Measurements from ENCODE around the gene ZBTB45. TPM values are rescaled to one million over a fixed set of nuclear protein-coding genes. Genes with fewer than 3 reads are reported as not detected.

ZBTB45 gene
- total and polyA plus RNA-seq, 9 of the 15 experiments (the other 6 are each of a cell fraction or from before 2014, with no cell fraction given), result 0.08 to 16.1 (median 1.8) TPM

DNA sequence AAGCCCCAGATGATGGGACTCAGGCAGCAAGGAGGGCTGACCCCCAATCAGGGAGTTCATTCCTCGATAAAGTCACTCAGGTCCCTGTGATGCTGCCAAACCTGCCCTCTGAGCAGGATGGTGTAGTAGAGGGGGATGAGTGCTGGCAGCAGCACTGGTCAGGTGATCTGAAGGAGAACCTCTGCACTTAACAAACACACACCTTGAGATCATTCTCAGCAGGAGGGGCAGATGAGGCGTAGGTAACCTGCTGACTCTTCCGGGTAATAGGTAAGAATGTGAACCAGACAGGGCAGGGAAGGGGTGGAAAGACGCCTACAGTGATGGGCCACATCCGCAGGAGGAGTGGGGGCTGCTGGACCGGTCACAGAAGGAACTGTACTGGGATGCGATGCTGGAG lies 40.3 kb downstream of the ZBTB45 start:
- no peak for FAIRE-seq
- no peak for TF ChIP-seq BCL6 (CRISPR knock-in tag; IDR thresholded peaks at IDR 0.05)
- TF ChIP-seq ZNF212 (CRISPR knock-in tag; IDR thresholded peaks at IDR 0.05), result no peak
- no peak for TF ChIP-seq ZNF586 (CRISPR knock-in tag; conservative IDR thresholded peaks at IDR 0.05)
- TF ChIP-seq, protein P1, sequence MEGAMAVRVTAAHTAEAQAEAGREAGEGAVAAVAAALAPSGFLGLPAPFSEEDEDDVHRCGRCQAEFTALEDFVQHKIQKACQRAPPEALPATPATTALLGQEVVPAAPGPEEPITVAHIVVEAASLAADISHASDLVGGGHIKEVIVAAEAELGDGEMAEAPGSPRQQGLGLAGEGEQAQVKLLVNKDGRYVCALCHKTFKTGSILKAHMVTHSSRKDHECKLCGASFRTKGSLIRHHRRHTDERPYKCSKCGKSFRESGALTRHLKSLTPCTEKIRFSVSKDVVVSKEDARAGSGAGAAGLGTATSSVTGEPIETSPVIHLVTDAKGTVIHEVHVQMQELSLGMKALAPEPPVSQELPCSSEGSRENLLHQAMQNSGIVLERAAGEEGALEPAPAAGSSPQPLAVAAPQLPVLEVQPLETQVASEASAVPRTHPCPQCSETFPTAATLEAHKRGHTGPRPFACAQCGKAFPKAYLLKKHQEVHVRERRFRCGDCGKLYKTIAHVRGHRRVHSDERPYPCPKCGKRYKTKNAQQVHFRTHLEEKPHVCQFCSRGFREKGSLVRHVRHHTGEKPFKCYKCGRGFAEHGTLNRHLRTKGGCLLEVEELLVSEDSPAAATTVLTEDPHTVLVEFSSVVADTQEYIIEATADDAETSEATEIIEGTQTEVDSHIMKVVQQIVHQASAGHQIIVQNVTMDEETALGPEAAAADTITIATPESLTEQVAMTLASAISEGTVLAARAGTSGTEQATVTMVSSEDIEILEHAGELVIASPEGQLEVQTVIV (CRISPR knock-in tag; IDR thresholded peaks at IDR 0.05; ENCODE audit: borderline replicate concordance), result no peak
- no peak for TF ChIP-seq CBX1 (IDR thresholded peaks at IDR 0.05; ENCODE audit: low read depth)
- TF ChIP-seq GTF2E2 (tag; IDR thresholded peaks at IDR 0.05), result no peak
- TF ChIP-seq NEUROD1 (IDR thresholded peaks at IDR 0.05; ENCODE audit: borderline replicate concordance, low read depth, low read length, partially characterized antibody), result no peak
- TF ChIP-seq, protein P2, sequence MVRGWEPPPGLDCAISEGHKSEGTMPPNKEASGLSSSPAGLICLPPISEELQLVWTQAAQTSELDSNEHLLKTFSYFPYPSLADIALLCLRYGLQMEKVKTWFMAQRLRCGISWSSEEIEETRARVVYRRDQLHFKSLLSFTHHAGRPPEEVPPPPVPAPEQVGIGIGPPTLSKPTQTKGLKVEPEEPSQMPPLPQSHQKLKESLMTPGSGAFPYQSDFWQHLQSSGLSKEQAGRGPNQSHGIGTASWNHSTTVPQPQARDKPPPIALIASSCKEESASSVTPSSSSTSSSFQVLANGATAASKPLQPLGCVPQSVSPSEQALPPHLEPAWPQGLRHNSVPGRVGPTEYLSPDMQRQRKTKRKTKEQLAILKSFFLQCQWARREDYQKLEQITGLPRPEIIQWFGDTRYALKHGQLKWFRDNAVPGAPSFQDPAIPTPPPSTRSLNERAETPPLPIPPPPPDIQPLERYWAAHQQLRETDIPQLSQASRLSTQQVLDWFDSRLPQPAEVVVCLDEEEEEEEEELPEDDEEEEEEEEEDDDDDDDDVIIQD (CRISPR knock-in tag; IDR thresholded peaks at IDR 0.05), result no peak
- TF ChIP-seq MEF2A (IDR thresholded peaks at IDR 0.05; ENCODE audit: control insufficient read depth, low read depth, low read length), result no peak
- no peak for TF ChIP-seq SMAD1 (IDR thresholded peaks at IDR 0.05; ENCODE audit: low read depth, low read length, partially characterized antibody)
- TF ChIP-seq, protein P3, sequence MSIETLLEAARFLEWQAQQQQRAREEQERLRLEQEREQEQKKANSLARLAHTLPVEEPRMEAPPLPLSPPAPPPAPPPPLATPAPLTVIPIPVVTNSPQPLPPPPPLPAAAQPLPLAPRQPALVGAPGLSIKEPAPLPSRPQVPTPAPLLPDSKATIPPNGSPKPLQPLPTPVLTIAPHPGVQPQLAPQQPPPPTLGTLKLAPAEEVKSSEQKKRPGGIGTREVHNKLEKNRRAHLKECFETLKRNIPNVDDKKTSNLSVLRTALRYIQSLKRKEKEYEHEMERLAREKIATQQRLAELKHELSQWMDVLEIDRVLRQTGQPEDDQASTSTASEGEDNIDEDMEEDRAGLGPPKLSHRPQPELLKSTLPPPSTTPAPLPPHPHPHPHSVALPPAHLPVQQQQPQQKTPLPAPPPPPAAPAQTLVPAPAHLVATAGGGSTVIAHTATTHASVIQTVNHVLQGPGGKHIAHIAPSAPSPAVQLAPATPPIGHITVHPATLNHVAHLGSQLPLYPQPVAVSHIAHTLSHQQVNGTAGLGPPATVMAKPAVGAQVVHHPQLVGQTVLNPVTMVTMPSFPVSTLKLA (conservative IDR thresholded peaks at IDR 0.05), result no peak
- no peak for TF ChIP-seq PHF21A (IDR thresholded peaks at IDR 0.05; ENCODE audit: borderline replicate concordance, low read depth)
- no peak for TF ChIP-seq XRCC5 (IDR thresholded peaks at IDR 0.05; ENCODE audit: low read depth, low read length)
- TF ChIP-seq PHTF2 (CRISPR knock-in tag; IDR thresholded peaks at IDR 0.05), result no peak
- no peak for TF ChIP-seq SMAD2 (IDR thresholded peaks at IDR 0.05; ENCODE audit: low read depth, low read length)
- no peak for DNase-seq (ENCODE audit: extremely low read depth in 1 of 4, low spot score in 3 of 4)
- Histone ChIP-seq H3K79me2 (ENCODE audit: control insufficient read depth, insufficient read depth, low read length) (no peaks in the 10 kb centered on the region; the same call in 2 of the 3 replicates), H3K4me1 (replicated peaks in 1 of 2; ENCODE audit: control insufficient read depth in 2 of 2, insufficient read depth in 2 of 2, low read length in 2 of 2) (peaks cover 22 to 46% of the 10 kb centered on the region in 2 experiments), H3K4me2 (ENCODE audit: insufficient read depth, low read length) (no peak overlapping the region), H3K27ac (ENCODE audit: extremely low read depth, low read depth, low read length) (no peak overlapping the region), H3K4me3 (no peak overlapping the region), H4K20me1 (replicated peaks; ENCODE audit: control insufficient read depth, insufficient read depth, low read length) (0 out of 2 replicates have a peak, but pooled peaks cover 6% of the 10 kb centered on the region), H3K9me3 (replicated peaks; ENCODE audit: control insufficient read depth, insufficient read depth, low read depth, low read length) (no peaks in the 10 kb centered on the region), H3K9me1 (ENCODE audit: control insufficient read depth, insufficient read depth, low read length) (no peaks in the 10 kb centered on the region), H3K27me3 (ENCODE audit: control insufficient read depth in 2 of 2, insufficient read depth in 2 of 2, low read length in 2 of 2) (no peaks in the 10 kb centered on the region), H3K9ac (ENCODE audit: insufficient read depth in 1 of 2, low read depth in 2 of 2, low read length in 2 of 2) (0 out of 4 replicates have a peak overlapping the region, but pooled peaks of 1 of the 2 experiments have one; percentile 46), H2AFZ (ENCODE audit: low read depth, low read length) (no peak overlapping the region), H3K36me3 (ENCODE audit: control insufficient read depth, insufficient read depth, low read length) (peaks cover 40% of the 10 kb centered on the region; the same call in 2 of the 3 replicates)
- POLR2A ChIA-PET, result interaction anchor here (0.7 to 2.1 kb wide), 4 partner anchors 10 to 64 kb away, joined by 3 to 7 read pairs (median 5); partner anchors contain the start of gene TRIM28
- intact Hi-C loops (cut with micrococcal nuclease), result loop anchor here (5.0 kb wide), 2 partner anchors 152 to 297 kb away; partner anchors contain the start of genes ZNF274 and ZSCAN22
- no TSS peak for BruUV-seq (replicated peaks)
- CTCF ChIA-PET (ENCODE audit: low intra/inter-chr PET ratio), result no interaction called here
- no peak for ATAC-seq
- in situ Hi-C loops (cut with MboI), result no loop called here
- 94% methylated on average over 7 of the region's 7 CpGs for WGBS (ENCODE audit: insufficient coverage, low coverage, missing lambda C conversion rate)

Measured in K562 (cell line).